Body of pancreas (tissue), 4 donors: Measurements from ENCODE around the gene SIK3. TPM values are rescaled to one million over a fixed set of nuclear protein-coding genes. Genes with fewer than 3 reads are reported as not detected.
"Not testable (repeated sequence)": the region's sequence is repeated elsewhere in the genome, so short reads cannot be mapped to it uniquely, and the experiment has no call there.

Experiments
- ATAC-seq: fragments of 150-250 bp; one replicate; pipeline ENCODE4 v1.9.1; 2016
- DNase-seq, 4 donors: peaks; one replicate each; pipeline ENCODE4 v3.0.0-alpha.2; 2019
- H3K27ac ChIP-seq, 4 donors: fragments of 200-600 bp; sonication (generic); 1 replicate in 3 of 4; 2 replicates in 1 of 4; pipeline versions ENCODE4 v1.5.1 to v1.6.1; 2016 to 2019; ENCODE audit warnings: mild to moderate bottlenecking in 1 of 4, mixed read lengths in 1 of 4, moderate library complexity in 1 of 4
- H3K27me3 ChIP-seq, 2 donors: fragments of 200-600 bp; sonication (generic); one replicate each; pipeline ENCODE4 v1.6.0; 2016; ENCODE audit warnings: mild to moderate bottlenecking in 1 of 2
- H3K36me3 ChIP-seq, 2 donors: fragments of 200-600 bp; sonication (generic); replicated peaks in 1 of 2; 2 replicates each; pipeline ENCODE4 v1.5.1; 2016; ENCODE audit warnings: low read depth in 2 of 2; ENCODE audit not compliant: insufficient read depth in 1 of 2
- H3K4me1 ChIP-seq: fragments of 200-600 bp; sonication (generic); one replicate; pipeline ENCODE4 v1.6.0; 2016
- H3K4me3 ChIP-seq, 2 donors: fragments of 200-600 bp; sonication (generic); 1 replicate in 1 of 2; 2 replicates in 1 of 2; pipeline ENCODE4 v1.5.1; 2016 to 2019
- H3K9me3 ChIP-seq, 3 donors: fragments of 200-600 bp; sonication (generic); 1 replicate in 2 of 3; 2 replicates in 1 of 3; pipeline ENCODE4 v1.5.1; 2016
- POLR2A ChIP-seq, 3 donors: fragments of 450-650 bp; IDR thresholded peaks; one replicate each; pipeline ENCODE4 v1.6.1; 2016; ENCODE audit warnings: antibody characterized with exemption in 3 of 3, mild to moderate bottlenecking in 2 of 3
- WGBS, 2 donors: methylation state at CpG; one replicate each; pipeline ENCODE4 v1.1.5; 2017; 5-methylcytosine and 5-hydroxymethylcytosine counted together
- intact Hi-C: fragments of 100-400 bp; cut with DNase I; formaldehyde crosslinking; loops from one replicate; pipeline ENCODE4 v1.15.1; 2023
- total RNA-seq, 2 donors: library from RNA; depleted of rRNA; stranded (reverse); fragments of >200 nt; gene quantifications; one replicate each; pipeline ENCODE4 v1.1.0, GENCODE V29; 2016
- TF ChIP-seq, protein P1 (sequence below), 7 experiments: fragments of 450-650 bp in 4 of 7; fragments of 200-600 bp in 3 of 7; sonication (generic) in 3 of 7; IDR thresholded peaks; one replicate each; pipeline ENCODE4 v1.5.1; 2016 to 2019; ENCODE audit warnings: antibody characterized with exemption in 7 of 7

The SIK3 gene
- total RNA-seq, 2 donors from 2014 or later: 24.1 to 46.1 TPM

DNA sequence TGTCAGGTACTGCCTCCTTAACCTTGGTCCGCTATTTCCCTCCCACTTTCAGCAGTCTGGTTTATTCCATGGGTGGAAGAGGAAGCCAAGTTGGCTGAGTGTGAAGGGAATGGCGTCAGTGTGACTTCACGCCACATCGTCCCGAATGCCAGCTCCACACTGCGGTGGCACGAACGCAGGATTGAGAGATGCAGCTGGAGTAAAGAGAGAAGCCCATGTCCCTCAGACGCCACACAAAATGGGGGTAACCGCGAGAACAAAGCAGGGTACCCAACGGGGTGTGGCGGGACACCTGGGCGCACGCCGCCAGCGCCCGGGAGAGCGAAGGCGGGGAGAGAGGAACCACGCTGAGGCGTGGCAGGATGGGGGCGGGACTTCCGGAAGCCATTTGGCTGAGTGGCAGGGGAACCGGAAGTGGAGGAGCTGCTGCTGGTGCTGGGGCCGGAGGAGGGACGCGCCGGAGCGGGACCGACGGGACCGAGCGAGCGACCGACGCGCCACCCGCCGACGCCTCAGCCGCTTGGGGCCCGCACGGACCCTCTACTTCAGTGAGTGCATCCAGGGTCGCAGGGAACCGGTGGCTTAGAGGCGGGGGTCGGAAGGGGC lies 45.7 kb upstream of the SIK3 start, which contains the start of gene PAFAH1B2:
TSS of gene PAFAH1B2 (plus strand) at position 417 of the 606 bp plus-strand sequence. CDS start 8,161 bp downstream, outside the sequence.
- Histone ChIP-seq H3K4me1 (peaks cover 37% of the 10 kb centered on the region), H3K4me3 (peak within 1 kb of the TSS; percentile 71 to 91), H3K27ac (peak within 1 kb of the TSS; percentile 93 to 97 (median 95)), H3K36me3 (no peaks in the 10 kb centered on the region), H3K9me3 (no peaks in the 10 kb centered on the region), H3K27me3 (no peaks in the 10 kb centered on the region)
- DNase-seq: peak; percentile 96 to 98 (median 97)
- intact Hi-C loops: no loop called here
- WGBS, 2 donors: 0 to 1% methylated on average over 30 to 48 of the region's 48 CpGs
- ATAC-seq: peak; percentile 95
- TF ChIP-seq, protein P1, sequence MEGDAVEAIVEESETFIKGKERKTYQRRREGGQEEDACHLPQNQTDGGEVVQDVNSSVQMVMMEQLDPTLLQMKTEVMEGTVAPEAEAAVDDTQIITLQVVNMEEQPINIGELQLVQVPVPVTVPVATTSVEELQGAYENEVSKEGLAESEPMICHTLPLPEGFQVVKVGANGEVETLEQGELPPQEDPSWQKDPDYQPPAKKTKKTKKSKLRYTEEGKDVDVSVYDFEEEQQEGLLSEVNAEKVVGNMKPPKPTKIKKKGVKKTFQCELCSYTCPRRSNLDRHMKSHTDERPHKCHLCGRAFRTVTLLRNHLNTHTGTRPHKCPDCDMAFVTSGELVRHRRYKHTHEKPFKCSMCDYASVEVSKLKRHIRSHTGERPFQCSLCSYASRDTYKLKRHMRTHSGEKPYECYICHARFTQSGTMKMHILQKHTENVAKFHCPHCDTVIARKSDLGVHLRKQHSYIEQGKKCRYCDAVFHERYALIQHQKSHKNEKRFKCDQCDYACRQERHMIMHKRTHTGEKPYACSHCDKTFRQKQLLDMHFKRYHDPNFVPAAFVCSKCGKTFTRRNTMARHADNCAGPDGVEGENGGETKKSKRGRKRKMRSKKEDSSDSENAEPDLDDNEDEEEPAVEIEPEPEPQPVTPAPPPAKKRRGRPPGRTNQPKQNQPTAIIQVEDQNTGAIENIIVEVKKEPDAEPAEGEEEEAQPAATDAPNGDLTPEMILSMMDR (IDR thresholded peaks at IDR 0.05): no peak
- peak; percentile 81 to 92 (median 91) for TF ChIP-seq POLR2A (IDR thresholded peaks at IDR 0.05)

DNA sequence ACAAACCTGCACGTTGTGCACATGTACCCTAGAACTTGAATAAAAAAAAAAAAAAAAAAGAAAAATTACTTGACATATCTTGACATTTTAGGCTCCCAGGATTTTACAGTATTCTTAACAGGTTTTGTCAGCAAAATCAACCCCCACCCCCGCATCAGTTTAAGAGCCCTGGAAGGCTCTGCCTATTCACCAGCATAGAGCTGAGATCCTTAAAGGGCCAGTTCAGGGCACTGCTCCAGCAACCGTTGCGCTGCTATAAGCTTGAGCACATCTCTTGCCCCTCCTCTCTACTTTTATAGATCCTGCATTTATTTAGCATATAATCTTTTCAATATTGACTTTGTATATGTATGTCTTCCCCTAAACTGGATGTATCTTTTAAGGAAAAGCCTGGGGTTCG lies 45.2 kb upstream of the SIK3 start:
- TF ChIP-seq POLR2A (IDR thresholded peaks at IDR 0.05): no peak
- TF ChIP-seq, protein P1 (IDR thresholded peaks at IDR 0.05): no peak
- WGBS, 2 donors: 5 to 9% methylated on average over 5 of the region's 5 CpGs
- no peaks in the 10 kb centered on the region for H3K9me3 ChIP-seq
- peak; percentile 63 to 81 (median 70) for DNase-seq
- no peaks in the 10 kb centered on the region for H3K27me3 ChIP-seq
- peak overlapping the region; percentile 71 to 91 for H3K4me3 ChIP-seq
- no peaks in the 10 kb centered on the region for H3K36me3 ChIP-seq
- peak overlapping the region; percentile 93 to 97 (median 95) for H3K27ac ChIP-seq
- intact Hi-C loops: no loop called here
- ATAC-seq: peak; percentile 41
- H3K4me1 ChIP-seq: peaks cover 34% of the 10 kb centered on the region

DNA sequence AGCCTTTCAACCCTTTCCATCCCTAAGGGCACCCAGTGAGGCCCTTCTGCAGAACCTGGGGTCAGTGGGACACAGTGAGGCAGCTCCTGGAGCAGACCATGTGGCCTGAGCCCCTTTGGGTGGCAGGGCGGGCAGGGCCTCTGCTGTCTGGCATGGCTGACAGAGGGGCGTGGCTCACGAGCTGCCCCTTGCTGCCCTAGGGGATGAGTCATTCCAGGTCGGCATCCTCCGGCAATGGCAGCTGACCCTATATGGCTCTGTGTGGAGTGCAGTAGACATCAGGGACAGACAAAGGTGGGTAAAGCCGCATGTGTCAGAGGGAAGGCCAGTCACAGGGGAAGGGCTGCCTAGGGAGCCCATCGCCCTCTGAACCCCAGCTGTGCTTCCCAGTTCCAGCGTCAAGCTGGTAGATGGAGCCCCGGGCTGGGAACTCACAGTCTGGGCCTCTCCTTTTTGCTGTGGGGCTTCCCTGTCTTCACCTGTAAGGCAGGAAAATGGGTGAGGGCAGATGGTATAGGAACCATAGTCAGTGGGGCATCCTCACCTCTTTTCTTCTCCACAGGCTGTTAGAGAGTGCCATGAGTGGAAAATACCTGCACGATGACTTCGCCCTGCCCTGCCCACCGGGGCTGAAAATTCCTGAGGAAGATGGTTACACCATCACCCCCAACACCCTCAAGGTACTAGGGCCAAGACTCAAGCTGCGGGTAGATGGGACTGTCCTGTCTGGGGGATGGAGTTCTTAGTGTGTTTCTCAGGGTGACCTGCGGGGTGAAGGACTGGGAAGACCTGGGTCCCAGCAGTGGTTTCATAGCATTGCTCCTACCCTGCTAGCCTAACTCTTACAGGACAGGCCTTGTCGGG lies 39.2 kb upstream of the SIK3 start:
- DNase-seq, H3K4me3 ChIP-seq, H3K9me3 ChIP-seq, H3K36me3 ChIP-seq, H3K4me1 ChIP-seq, ATAC-seq, H3K27ac ChIP-seq, intact Hi-C loops, H3K27me3 ChIP-seq: not testable (repeated sequence)
- no CpG with 5 or more reads among the region's 15 CpGs for WGBS, 2 donors

DNA sequence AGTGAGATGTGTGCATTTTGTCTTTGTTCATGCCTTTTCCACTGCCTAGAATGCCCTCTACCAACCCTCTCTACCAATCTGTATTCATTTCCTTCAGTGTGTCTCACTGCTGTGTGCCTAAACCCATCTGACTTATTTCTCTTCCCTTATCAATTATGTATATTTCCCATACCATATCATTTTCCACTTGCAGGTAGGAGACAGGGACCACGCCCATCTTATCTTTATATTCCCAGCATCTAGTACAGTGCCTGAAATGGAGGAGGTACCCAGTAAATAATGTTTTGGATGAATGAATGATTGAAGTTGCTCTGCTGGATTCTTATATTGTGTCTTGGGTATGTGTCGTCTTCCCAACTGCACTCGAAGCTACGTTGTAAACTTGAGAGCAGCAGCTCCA lies 36.8 kb upstream of the SIK3 start:
- H3K9me3 ChIP-seq, H3K27ac ChIP-seq, H3K36me3 ChIP-seq, ATAC-seq, H3K4me3 ChIP-seq, DNase-seq, intact Hi-C loops, H3K4me1 ChIP-seq, H3K27me3 ChIP-seq: not testable (repeated sequence)
- WGBS, 2 donors: 75% methylated on average over 1 of the region's 4 CpGs; no CpG with 5 or more reads in 1 of the 2 donors

DNA sequence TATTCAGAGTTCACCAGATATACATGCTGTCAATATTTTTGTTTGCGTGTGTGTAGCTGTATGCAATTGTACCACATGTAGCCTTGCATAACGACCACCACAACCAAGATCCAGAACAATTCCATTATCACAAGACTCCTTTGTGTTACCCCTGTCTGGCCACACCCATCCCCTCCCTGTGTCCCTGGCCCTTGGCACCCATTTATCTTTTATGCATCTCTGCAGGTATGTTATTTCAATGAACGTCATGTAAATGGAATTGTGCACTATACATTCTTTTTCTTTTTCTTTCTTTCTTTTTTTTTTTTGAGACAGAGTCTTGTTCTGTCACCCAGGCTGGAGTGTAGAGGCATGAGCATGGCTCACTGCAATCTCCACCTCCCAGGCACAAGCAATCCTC lies 36.2 kb upstream of the SIK3 start:
- H3K27me3 ChIP-seq: no peaks in the 10 kb centered on the region
- ATAC-seq (no peak), DNase-seq (no peak)
- TF ChIP-seq, protein P1 (IDR thresholded peaks at IDR 0.05): no peak
- TF ChIP-seq POLR2A (IDR thresholded peaks at IDR 0.05): no peak
- no peak overlapping the region for H3K27ac ChIP-seq
- intact Hi-C loops: no loop called here
- peaks cover 5% of the 10 kb centered on the region for H3K4me1 ChIP-seq
- H3K36me3 ChIP-seq: no peaks in the 10 kb centered on the region
- WGBS, 2 donors: 48 to 66% methylated on average over 2 to 3 of the region's 3 CpGs
- H3K4me3 ChIP-seq: no peak overlapping the region
- no peaks in the 10 kb centered on the region for H3K9me3 ChIP-seq
